Activated naive CD4-positive, alpha-beta T cell treated with anti-CD3 and anti-CD28 coated beads, Interleukin-2, amount 50 U/mL, for 72 hours (primary cell): ENCODE data around the gene TTC28. TPM values are rescaled to one million over a fixed set of nuclear protein-coding genes. Genes with fewer than 3 reads are reported as not detected.
"Not testable (repeated sequence)": the region's sequence is repeated elsewhere in the genome, so short reads cannot be mapped to it uniquely, and the experiment has no call there.

Experiments
- ATAC-seq, 2 donors: fragments of 150-1000 bp; cut with Tn5 transposase; 2 replicates each; pipeline ENCODE4 v1.10.0; 2021; ENCODE audit warnings: mild to moderate bottlenecking in 2 of 2, moderate library complexity in 2 of 2
- DNase-seq, 2 donors: peaks; one replicate each; pipeline ENCODE4 v3.0.0; 2021 to 2022; ENCODE audit warnings: low spot score in 2 of 2
- H3K27ac Mint-ChIP-seq, 2 donors: one replicate each; pipeline ENCODE4 v1.8.0; 2022; ENCODE audit warnings: mild to moderate bottlenecking in 2 of 2, mixed read lengths in 2 of 2
- H3K36me3 Mint-ChIP-seq, 2 donors: one replicate each; pipeline ENCODE4 v1.8.0; 2022; ENCODE audit warnings: mixed read lengths in 2 of 2
- H3K9me3 Mint-ChIP-seq, 2 donors: one replicate each; pipeline ENCODE4 v1.8.0; 2022; ENCODE audit warnings: mixed read lengths in 2 of 2
- total RNA-seq, 2 donors: library from RNA; stranded (reverse); gene quantifications; one replicate each; pipeline ENCODE4 v1.2.3, GENCODE V29; 2022

Gene TTC28
- total RNA-seq, 2 donors from 2014 or later: 0.66 to 8.5 TPM

DNA sequence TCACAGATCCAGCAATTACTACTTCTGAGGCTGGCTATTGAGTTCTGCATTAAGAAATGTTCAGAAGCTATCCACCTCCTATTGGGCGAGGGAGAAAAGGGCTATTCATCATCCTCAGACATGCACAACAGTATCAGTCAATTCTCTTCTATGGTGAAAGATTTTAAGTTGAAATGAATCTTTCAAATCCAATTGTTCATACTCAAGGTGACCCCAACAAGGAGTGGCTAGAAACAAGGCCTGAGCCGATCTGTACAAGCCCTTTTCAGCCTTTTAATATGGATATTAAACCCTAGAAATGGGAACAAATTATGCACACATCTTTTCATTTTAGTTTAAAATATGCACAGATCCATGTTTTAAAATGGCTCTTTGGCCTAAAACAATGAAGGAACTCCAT lies 457.1 kb downstream of the TTC28 start:
- Mint-ChIP-seq H3K9me3 (no peaks in the 10 kb centered on the region), H3K36me3 (no peaks in the 10 kb centered on the region), H3K27ac (no peak overlapping the region)
- no peak for ATAC-seq
- no peak for DNase-seq

DNA sequence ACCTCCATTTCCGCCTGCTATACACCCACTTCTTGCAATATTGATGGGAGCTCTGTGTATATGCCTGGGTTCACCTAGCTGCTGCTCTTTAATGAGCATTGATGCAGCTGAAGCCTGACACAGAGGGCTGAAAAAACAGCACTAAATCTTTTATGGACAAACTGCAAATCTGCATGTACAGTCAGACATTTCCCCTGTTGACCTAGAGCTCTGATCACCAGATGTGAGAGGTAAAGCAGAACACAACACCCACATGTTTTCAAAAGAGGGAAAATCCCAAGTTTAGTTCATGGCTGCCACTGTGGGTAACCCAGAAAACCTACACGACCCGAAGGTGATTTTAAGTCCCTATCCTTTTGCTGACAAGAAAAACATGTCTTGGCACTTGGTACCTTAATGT lies 457.6 kb downstream of the TTC28 start:
- H3K27ac Mint-ChIP-seq: no peak overlapping the region
- no peaks in the 10 kb centered on the region for H3K9me3 Mint-ChIP-seq
- DNase-seq: no peak
- H3K36me3 Mint-ChIP-seq: no peaks in the 10 kb centered on the region
- ATAC-seq: no peak

DNA sequence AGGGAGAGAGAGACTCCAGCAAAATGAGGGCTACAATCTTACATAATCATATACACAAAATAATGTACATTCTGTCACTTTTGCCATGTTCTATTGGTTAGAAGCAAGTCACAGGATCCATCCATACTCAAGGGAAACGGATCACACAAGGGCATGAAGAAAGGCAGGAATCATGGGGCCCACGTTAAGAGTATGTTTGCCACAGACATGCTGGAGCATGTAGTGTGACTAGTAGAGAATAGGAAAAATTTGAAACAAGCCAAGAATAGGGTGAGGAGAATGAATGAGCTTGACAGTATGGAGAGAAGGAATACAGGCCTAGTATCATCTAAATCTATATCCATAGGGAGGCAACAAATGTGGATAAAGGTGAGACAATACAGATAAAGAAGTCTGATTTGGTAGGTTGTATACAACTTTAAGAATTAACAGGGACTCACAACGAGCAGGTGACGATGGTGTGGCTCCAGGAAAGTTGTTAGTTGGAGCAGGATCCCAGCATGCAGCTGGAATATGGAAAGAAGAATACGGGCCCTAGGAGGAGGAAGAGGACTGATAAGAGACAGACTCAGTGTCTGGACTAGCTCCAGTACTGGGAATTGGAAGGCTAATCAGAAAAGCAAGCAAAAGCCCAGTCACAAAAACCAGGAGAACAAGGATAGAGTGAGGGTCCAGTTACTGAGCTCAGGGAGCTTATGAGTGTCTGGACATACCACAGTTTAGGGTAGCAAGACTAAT lies 458.8 kb downstream of the TTC28 start:
- ATAC-seq (no peak), DNase-seq (no peak)
- H3K36me3 Mint-ChIP-seq: no peaks in the 10 kb centered on the region
- no peaks in the 10 kb centered on the region for H3K9me3 Mint-ChIP-seq
- H3K27ac Mint-ChIP-seq: no peak overlapping the region

DNA sequence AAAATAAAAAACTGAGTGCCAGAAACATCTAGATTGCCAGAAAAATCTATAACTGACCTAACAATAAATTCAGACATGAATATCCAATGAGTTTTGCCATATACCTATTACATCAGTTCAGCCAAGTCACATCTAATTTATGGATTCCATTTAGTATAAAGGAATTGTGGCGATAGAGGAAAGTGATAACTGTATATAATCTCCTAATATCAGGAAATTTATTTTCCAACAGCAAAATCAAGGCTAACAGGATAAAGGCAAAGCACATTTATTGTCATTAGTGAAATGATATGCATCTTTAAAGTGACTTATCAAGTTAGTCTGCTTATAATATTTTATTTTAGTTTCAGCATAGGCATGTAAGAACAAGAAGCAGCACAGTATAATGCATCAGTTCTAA lies 462.4 kb downstream of the TTC28 start:
- ATAC-seq: no peak
- H3K9me3 Mint-ChIP-seq: no peaks in the 10 kb centered on the region
- DNase-seq: no peak
- H3K36me3 Mint-ChIP-seq: no peaks in the 10 kb centered on the region
- H3K27ac Mint-ChIP-seq: no peak overlapping the region

DNA sequence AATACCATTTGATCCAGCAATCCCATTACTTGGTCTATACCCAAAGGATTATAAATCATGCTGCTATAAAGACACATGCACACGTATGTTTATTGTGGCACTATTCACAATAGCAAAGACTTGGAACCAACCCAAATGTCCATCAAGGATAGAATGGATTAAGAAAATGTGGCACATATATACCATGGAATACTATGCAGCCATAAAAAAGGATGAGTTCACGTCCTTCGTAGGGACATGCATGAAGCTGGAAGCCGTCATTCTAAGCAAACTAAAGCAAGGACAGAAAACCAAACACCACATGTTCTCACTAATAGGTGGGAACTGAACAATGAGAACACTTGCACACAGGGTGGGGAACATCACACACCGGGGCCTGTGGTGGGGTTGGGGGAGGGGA lies 464.9 kb downstream of the TTC28 start:
- not testable (repeated sequence) for ATAC-seq

DNA sequence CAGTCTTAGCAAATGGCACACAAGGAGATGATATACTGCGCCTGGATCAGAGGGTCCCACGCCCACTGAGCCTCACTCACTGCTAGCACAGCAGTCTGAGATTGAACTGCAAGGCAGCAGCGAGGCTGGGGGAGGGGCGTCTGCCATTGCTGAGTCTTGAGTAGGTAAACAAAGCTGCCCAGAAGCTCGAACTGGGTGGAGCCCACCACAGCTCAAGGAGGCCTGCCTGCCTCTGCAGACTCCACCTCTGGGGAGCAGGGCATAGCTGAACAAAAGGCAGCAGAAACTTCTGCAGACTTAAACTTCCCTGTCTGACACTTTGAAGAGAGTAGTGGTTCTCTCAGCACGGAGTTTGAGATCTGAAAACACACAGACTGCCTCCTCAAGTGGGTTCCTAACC lies 470.2 kb downstream of the TTC28 start:
- not testable (repeated sequence) for ATAC-seq, H3K27ac Mint-ChIP-seq, DNase-seq
- peaks cover 8 to 24% of the 10 kb centered on the region in 2 donors for H3K36me3 Mint-ChIP-seq
- H3K9me3 Mint-ChIP-seq: peaks cover 15 to 22% of the 10 kb centered on the region in 2 donors

More for the DNA sequence above, 464.9 kb downstream of the TTC28 start:
- DNase-seq, H3K27ac Mint-ChIP-seq: not testable (repeated sequence)
- H3K9me3 Mint-ChIP-seq: peaks cover 15 to 20% of the 10 kb centered on the region in 2 donors
- H3K36me3 Mint-ChIP-seq: peaks cover 8 to 22% of the 10 kb centered on the region in 2 donors

DNA sequence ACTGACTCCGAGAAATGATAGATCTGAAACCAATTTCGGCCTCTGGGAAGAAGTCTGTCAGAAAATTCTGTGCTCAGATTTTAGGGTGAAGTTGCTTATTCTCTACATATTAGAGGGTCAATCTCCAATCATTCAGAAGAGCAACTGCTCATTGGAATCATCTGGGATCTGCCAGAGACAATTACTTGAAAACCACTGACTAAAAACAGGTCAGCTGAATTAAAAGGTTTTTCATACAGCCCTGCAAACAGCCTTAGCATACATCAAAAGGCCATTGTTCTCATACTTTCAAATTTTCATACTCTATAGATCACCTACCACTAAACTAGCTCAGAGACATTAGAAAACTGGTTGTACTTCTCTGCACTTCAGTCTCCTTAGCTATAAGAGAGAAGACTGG lies 470.9 kb downstream of the TTC28 start:
- no peak for ATAC-seq
- peaks cover 15 to 22% of the 10 kb centered on the region in 2 donors for H3K9me3 Mint-ChIP-seq

DNA sequence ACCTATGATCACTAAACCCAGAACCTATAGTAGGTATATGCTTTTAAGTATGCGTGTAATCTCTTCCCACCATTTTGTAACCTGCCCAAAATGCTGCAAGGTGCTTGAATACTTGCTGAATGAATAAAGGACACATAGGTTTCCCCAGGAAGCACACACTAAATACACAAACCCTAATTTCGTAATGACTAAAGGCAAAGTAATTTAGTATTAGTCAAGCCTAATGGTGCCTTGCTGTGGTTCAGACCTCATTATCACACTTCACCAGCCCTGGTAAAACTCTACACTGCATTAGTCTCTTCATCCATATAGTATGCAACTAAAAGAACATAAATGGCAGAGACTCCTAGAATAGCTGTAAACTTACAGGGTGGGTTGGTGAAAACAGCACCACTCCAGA lies 471.6 kb downstream of the TTC28 start:
- Mint-ChIP-seq H3K36me3 (peaks cover 8 to 24% of the 10 kb centered on the region in 2 donors), H3K9me3 (peaks cover 15 to 22% of the 10 kb centered on the region in 2 donors), H3K27ac (no peak overlapping the region)
- DNase-seq (no peak), ATAC-seq (no peak)

More for the DNA sequence above, 470.9 kb downstream of the TTC28 start:
- Mint-ChIP-seq H3K27ac (no peak overlapping the region), H3K36me3 (peaks cover 8 to 24% of the 10 kb centered on the region in 2 donors)
- no peak for DNase-seq

DNA sequence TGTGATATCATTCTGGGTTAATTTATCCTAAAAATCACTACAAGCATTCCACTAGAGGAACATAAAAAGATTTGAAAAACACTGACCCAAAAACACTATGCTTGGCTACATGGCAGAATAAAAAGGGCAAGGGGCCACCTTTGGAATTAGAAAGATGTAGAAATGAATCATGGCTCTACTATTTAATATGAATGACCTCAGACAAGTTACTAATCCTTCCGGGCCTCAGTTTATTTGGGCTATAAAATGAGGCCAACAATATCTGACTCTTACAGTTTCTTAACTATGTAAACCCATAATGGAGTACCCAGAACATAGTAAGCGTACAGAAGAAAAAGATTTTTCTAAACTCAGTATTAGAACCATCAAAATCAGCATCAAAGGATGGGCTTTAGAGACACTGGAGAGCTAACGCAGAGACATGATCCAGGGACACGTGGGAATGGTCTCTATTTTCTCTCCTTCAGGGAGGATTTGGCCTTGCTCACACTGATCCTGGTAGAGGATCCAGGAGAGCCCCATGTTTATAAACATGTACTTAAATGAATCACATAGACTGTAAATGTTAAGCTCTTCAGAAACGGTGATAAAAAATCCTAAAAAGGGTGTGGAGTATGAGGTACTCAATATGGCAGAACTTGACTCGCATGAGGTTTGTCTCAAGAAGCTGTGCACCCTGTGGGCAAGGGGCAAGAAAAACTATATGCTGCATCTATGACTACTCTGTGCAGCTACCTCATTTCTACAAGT lies 472.2 kb downstream of the TTC28 start:
- DNase-seq (no peak), ATAC-seq (no peak)
- H3K36me3 Mint-ChIP-seq: peaks cover 8 to 24% of the 10 kb centered on the region in 2 donors
- H3K27ac Mint-ChIP-seq: no peak overlapping the region
- peaks cover 15 to 22% of the 10 kb centered on the region in 2 donors for H3K9me3 Mint-ChIP-seq

DNA sequence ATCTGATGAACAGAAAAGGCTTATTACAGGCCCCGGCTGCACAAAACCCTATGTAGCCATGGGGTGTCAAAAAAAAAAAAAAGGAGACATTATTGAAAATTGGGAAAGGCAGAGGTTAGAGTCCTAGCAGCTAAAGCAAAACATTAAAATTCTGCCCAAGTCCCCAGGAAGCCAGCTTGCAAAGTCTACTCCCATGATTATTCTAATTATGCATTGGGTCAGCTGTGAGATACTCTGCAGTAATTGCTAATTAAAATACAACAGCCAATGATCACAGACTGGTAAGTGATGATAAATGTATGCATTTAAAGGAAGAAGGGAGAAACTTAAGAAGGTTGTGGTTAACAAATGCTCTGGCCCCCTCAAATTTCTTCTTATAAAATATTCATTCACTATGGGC lies 473.7 kb downstream of the TTC28 start:
- H3K27ac Mint-ChIP-seq: no peak overlapping the region
- H3K9me3 Mint-ChIP-seq: peaks cover 7 to 12% of the 10 kb centered on the region in 2 donors
- no peak for DNase-seq
- no peak for ATAC-seq
- peaks cover 8 to 11% of the 10 kb centered on the region in 2 donors for H3K36me3 Mint-ChIP-seq

DNA sequence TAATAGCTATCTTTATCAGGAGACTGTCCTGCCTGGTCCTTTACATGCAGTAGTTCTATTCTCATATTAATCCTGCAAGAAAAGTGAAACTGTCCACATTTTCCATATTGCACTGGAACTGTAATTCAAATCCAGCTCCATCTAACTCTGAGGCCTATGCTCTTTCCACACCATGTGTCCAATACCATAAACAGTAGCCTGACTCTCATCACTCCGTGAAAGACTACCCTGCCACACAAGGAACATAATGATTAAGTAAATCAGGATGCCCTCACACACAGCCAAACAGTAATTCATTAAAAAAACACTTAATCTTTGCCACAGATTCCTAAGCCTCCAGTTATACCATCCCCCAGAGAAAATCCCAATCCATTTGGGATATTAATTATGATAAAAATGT lies 475.3 kb downstream of the TTC28 start:
- no peaks in the 10 kb centered on the region for H3K9me3 Mint-ChIP-seq
- ATAC-seq (no peak), DNase-seq (no peak)
- no peak overlapping the region for H3K27ac Mint-ChIP-seq
- no peaks in the 10 kb centered on the region for H3K36me3 Mint-ChIP-seq

DNA sequence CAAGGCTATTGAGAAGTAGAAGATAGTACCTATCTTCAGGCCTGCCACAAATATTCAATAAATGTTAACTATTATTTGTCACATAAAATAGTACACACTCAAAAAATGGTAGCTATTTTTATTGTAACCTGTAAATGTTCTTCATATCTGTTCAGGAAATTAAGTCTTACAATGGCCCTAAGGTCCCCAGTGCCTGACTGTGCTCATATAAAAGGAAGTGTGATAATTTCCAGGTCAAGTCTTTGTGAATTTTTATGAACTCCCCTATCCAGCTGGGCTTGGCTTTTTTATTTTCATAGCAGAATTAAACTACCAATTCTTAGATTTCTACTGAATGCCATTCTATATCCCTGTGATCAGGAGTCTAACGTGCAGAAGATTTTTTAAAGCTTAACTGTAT lies 476.4 kb downstream of the TTC28 start:
- H3K9me3 Mint-ChIP-seq: no peaks in the 10 kb centered on the region

DNA sequence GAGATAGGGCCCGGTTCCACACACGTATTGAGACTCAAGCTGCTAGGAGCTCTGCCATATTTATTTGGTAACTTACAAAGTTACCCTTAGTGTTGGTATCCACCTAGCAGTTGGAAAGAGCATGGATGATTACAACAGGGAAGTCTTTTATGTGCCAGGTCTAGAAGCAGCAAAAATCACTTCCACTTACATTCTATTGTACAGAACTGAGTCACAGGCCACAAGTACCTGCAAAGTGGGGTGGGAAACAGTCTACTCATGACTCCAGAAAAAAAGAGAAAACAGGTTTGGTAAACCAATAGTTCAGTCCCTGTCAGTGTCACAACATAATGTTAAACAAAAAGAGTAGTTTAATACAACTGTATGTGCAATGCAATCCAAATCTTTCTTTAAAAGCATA lies 480.9 kb downstream of the TTC28 start:
- DNase-seq: no peak
- Mint-ChIP-seq H3K27ac (no peak overlapping the region), H3K36me3 (peaks cover 0 to 5% of the 10 kb centered on the region in 2 donors), H3K9me3 (peaks cover 0 to 5% of the 10 kb centered on the region in 2 donors)
- ATAC-seq: no peak

More for the DNA sequence above, 476.4 kb downstream of the TTC28 start:
- Mint-ChIP-seq H3K27ac (no peak overlapping the region), H3K36me3 (no peaks in the 10 kb centered on the region)
- DNase-seq (no peak), ATAC-seq (no peak)

DNA sequence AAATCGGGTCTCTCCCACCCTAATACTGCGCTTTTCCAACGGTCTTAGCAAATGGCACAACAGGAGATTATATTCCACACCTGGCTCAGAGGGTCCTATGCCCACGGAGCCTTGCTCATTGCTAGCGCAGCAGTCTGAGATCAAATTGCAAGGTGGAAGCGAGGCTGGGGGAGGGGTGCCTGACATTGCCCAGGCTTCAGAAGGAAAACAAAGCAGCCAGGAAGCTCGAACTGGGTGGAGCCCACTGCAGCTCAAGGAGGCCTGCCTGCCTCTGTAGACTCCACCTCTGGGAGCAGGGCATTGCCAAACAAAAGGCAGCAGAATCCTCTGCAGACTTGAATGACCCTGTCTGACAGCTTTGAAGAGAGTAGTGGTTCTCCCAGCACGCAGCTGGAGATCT lies 488.1 kb downstream of the TTC28 start:
- Mint-ChIP-seq H3K9me3 (peaks cover 0 to 12% of the 10 kb centered on the region in 2 donors), H3K36me3 (peaks cover 0 to 10% of the 10 kb centered on the region in 2 donors)
- not testable (repeated sequence) for ATAC-seq, H3K27ac Mint-ChIP-seq, DNase-seq

DNA sequence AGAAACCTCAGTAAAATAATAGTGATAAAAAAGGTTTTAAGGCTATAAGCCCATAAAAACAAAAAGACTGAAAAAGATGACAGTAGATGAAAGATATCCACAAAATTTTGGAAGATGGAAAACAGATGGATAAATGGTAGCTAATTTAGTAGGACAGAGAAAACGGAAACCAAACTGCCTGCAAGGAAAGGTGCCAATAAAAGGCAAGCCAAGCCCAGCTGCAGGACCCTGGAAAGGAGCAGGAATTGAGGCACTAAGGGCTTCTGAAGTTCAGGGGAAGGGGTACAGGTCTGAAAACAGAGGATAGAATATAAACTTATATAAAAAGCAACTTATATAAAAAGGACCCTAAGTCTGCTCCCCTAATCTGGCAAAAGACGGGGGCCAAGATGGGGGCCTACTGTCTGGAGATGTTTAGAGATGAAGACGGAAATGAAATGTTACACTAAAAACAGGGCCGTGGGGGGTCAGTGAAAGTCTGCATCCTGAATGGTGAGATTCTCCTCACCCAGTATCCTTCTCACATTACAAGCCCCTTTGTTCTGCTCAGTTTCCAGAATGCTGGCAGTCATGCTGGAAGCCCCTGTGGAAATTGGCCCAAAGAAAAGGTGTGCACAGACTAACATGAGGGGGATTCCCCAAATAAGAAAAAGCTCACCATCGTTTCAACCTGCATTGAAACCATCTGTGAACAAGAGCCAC lies 491.3 kb downstream of the TTC28 start:
- Mint-ChIP-seq H3K36me3 (peaks cover 0 to 2% of the 10 kb centered on the region in 2 donors), H3K27ac (no peak overlapping the region), H3K9me3 (peaks cover 0 to 5% of the 10 kb centered on the region in 2 donors)
- DNase-seq (no peak), ATAC-seq (no peak)

DNA sequence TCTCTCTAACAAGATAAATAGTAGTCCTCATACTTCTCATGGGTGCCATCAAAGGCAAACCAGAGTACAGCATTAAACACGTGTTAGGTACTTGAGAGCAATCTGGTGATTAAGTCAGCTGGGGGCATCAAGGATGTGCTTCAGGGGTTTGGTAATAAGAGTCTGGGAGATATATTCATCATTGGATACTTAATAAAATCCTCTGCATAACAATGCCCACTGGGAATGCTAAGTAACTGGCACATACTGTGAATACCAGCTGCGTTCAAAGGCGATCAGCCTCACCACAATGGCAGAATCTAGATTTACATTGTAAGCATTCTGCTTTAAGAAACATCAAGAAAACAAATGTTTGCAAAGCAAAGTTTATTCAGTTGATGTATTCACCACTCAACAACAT lies 492.0 kb downstream of the TTC28 start:
- peaks cover 0 to 3% of the 10 kb centered on the region in 2 donors for H3K9me3 Mint-ChIP-seq
- no peaks in the 10 kb centered on the region for H3K36me3 Mint-ChIP-seq
- no peak overlapping the region for H3K27ac Mint-ChIP-seq
- DNase-seq: no peak
- ATAC-seq: no peak

DNA sequence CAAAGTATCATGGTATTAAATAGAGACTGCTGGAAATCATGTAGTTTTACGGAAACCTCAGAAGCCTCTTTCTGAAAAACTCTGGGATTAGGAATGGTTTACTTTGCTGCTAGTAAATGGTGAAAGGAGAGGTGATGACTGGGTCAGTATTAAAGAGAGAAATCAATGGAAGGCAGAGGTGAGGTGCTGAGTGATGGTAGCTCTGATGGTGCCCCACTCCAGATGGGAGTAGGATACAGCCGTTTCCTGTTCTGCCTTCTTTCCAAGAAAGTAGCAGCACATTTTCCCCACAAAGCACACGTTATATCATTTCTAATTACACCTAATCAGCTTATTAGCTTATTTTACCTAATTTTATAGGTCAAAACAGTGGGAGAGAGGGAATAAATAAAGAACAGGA lies 493.0 kb downstream of the TTC28 start:
- ATAC-seq: no peak
- H3K9me3 Mint-ChIP-seq: no peaks in the 10 kb centered on the region
- H3K36me3 Mint-ChIP-seq: no peaks in the 10 kb centered on the region
- DNase-seq: no peak
- no peak overlapping the region for H3K27ac Mint-ChIP-seq
